Globus pallidus (tissue), 1 donor: ENCODE results near the gene BRD2.

Experiments
- DNase-seq: peaks from one replicate; pipeline ENCODE4 v3.0.0-alpha.2; 2015; ENCODE audit warnings: low spot score

The BRD2 gene

DNA sequence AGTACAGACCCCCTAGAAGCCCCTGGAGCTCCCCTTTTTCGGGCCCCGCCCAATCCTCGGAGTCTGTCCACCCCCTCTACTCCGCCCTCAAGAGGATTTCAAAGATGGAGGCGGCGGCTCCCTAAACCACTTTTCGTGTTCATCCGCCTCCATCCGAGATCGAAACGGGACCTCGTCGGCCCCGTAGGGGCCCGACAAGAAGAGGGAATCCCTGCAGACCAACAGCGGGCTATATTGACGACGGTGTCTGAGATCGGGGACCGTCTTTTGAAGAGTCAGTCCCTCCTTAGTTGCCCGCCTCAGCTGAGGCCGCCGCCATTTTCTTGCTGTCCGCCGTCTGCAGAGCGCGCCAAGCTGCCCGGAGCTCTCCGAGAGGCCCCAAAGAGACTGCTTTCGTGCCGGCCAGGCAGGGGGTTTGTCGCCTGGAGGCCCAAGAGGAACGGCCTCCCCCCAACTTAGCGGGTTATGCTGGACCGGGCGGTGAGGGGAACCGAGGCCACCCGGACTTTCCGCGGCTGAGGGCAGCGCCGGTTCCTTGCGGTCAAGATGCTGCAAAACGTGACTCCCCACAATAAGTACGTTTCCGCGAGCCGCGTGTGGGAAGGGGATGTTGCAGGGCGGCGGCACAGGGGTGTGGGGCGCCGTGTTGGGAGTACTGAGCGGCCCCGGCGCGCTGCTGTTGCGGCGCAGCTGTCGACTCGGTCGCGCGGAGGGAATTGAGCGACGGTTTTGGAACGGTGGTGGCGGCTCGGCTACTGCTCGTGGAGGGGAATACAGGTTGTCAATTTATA lies 4.2 kb downstream of the BRD2 start:
- DNase-seq: no peak

DNA sequence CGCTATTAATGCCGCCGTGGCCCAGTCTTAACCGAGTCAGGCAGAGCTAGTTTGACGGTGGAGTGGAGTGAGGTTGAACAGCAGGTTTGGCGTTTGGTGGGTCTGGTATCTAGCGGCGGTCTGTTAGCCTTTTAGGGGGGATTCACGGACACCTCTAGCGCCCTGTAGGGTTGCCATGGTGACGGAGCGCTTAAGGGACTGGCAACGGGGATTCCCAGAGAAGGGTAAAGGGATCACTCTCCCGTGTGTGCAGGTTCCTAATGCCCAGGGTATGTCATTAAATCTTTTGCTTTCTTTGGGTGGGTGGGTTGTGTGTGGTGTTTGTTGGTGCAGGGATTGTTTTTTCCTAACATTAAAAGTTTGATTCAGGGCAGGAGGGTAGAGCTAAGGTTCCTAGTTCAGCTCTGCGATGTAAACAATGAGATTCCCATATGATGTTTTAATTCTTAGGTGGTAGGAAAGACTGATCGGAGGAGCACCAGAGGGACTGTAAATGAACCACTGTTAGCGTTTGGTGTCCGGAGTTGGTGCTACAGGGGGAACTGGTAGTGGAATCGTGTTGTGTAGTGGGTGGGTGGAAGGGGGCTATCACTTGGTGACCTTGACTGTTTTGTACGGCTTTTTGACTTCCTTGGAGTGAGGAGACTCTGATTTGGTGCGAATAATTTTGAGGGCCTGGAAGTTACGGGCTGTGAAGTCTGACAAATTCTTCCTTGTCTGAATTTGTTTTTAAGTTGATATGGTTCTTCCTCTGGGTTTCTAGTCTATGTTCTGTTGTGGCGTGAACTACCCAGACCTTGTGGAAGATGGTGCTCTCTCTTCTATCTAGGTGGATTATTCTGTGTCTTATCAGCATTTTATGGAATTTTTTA lies 5.0 kb downstream of the BRD2 start:
- DNase-seq: peak; percentile 41

DNA sequence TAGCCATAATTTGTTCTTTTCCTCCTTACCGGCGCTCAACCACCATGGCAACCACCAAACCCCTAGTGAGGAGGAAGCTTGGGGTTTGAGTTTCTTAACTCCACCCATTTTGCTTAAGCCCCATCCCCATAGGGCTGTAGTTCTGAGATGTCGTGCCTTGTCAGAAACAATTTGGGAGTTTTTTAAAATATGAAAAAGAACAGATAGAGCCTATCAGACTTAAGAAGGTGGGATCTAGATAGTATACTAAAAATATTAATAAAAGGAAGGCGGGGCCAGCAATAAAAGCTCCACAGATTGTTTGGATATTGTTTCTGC lies 5.6 kb downstream of the BRD2 start:
- DNase-seq: no peak

DNA sequence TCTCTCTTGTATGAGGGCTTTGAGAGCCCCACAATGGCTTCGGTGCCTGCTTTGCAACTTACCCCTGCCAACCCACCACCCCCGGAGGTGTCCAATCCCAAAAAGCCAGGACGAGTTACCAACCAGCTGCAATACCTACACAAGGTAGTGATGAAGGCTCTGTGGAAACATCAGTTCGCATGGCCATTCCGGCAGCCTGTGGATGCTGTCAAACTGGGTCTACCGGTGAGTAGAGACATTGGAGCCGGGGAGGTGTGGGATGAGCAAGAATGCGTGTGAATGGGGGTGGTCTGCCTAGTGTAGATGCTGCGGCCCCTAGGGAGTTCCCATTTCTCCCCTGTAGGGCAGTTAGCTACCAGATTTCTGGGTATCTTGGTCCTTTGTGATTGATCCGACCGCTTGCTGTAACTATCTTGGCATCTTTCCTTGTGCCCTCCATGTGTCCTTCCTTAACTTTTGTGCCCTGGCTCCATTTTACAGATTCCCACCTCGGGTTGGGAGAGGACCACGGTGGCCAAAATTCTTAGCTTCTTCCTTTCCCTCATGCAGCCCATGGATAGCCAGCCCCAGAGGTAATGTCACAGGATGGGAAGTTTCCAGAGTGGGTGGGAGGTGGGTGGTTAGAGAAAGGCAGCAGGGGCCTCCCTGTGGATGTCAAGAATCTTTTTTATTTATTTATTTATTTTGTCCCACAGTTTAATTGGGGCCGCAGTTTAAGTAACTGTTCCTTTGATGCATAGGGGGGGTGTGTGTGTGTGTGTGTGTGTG lies 6.3 kb downstream of the BRD2 start:
- DNase-seq: no peak

DNA sequence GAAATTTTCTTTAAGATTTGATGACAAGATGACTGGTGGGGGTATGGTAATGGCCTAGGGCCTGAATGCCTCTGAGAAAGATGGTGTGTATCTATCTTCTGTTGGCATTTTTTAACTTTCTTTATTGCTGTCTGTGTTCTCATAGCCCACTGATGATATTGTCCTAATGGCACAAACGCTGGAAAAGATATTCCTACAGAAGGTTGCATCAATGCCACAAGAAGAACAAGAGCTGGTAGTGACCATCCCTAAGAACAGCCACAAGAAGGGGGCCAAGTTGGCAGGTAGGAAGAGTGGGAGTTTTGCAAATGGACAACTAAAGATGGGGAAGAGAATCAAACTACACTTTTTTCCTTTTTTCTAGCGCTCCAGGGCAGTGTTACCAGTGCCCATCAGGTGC lies 7.5 kb downstream of the BRD2 start:
- DNase-seq: no peak

DNA sequence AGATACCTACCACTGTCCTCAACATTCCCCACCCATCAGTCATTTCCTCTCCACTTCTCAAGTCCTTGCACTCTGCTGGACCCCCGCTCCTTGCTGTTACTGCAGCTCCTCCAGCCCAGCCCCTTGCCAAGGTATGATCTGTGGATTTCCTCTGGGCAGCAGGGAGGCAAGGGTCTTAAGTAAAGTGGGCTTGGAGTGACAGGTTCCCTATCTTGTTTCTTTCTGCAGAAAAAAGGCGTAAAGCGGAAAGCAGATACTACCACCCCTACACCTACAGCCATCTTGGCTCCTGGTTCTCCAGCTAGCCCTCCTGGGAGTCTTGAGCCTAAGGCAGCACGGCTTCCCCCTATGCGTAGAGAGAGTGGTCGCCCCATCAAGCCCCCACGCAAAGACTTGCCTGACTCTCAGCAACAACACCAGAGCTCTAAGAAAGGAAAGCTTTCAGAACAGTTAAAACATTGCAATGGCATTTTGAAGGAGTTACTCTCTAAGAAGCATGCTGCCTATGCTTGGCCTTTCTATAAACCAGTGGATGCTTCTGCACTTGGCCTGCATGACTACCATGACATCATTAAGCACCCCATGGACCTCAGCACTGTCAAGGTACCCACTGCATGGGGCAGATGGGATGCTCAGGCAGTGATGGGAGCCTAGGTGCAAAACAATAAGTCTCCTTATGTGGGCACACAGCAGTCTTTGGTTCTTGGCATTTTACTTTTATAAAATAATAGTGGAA lies 8.1 kb downstream of the BRD2 start:
- DNase-seq: no peak

DNA sequence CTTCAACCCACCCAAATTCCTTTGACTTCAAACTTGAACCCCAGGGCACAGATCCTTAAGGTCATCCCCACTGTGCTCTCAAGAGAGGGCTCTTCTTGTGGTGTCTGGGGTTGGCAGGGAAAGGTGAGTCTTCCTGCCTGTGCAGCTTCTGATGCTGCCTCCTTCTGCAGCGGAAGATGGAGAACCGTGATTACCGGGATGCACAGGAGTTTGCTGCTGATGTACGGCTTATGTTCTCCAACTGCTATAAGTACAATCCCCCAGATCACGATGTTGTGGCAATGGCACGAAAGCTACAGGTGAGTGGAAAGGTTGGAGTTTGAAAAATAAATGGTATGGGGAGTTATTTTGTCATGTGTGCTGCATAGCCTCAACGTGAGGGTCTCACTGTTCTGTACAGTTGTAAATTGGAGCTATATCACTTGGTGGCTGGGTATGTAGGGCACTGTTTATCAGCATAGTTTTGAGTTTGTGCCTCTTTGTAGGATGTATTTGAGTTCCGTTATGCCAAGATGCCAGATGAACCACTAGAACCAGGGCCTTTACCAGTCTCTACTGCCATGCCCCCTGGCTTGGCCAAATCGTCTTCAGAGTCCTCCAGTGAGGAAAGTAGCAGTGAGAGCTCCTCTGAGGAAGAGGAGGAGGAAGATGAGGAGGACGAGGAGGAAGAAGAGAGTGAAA lies 9.0 kb downstream of the BRD2 start:
- DNase-seq: no peak

DNA sequence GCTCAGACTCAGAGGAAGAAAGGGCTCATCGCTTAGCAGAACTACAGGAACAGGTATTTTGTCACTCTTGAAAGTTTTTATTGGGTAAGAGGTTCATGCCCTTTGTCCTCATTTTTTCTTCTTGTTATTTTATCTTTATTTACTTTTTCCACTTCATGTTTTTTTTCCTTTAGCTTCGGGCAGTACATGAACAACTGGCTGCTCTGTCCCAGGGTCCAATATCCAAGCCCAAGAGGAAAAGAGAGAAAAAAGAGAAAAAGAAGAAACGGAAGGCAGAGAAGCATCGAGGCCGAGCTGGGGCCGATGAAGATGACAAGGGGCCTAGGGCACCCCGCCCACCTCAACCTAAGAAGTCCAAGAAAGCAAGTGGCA lies 9.5 kb downstream of the BRD2 start:
- DNase-seq: no peak

DNA sequence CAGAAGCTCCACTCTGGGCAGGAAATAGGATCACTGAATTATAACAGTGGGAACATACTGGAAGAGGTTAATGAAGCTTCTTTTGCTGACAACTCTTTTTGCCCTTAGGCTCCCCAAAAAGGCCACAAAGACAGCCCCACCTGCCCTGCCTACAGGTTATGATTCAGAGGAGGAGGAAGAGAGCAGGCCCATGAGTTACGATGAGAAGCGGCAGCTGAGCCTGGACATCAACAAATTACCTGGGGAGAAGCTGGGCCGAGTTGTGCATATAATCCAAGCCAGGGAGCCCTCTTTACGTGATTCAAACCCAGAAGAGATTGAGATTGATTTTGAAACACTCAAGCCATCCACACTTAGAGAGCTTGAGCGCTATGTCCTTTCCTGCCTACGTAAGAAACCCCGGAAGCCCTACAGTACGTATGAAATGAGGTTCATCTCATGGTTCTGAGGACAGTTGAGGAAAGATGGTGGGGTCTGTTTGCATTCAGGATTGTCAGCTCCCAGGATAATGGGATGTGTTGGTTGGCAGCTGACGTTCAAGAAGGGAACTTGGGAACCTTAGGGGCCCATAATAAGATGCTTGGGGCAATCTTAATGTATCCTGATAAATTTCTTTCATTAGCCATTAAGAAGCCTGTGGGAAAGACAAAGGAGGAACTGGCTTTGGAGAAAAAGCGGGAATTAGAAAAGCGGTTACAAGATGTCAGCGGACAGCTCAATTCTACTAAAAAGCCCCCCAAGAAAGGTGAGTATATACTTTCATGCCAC lies 11.5 kb downstream of the BRD2 start:
- no peak for DNase-seq

DNA sequence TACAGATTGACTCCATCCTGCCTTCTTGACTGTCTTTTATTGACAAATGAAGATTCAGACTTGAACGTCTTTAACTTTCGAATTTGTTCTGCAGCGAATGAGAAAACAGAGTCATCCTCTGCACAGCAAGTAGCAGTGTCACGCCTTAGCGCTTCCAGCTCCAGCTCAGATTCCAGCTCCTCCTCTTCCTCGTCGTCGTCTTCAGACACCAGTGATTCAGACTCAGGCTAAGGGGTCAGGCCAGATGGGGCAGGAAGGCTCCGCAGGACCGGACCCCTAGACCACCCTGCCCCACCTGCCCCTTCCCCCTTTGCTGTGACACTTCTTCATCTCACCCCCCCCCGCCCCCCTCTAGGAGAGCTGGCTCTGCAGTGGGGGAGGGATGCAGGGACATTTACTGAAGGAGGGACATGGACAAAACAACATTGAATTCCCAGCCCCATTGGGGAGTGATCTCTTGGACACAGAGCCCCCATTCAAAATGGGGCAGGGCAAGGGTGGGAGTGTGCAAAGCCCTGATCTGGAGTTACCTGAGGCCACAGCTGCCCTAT lies 12.2 kb downstream of the BRD2 start:
- no peak for DNase-seq

DNA sequence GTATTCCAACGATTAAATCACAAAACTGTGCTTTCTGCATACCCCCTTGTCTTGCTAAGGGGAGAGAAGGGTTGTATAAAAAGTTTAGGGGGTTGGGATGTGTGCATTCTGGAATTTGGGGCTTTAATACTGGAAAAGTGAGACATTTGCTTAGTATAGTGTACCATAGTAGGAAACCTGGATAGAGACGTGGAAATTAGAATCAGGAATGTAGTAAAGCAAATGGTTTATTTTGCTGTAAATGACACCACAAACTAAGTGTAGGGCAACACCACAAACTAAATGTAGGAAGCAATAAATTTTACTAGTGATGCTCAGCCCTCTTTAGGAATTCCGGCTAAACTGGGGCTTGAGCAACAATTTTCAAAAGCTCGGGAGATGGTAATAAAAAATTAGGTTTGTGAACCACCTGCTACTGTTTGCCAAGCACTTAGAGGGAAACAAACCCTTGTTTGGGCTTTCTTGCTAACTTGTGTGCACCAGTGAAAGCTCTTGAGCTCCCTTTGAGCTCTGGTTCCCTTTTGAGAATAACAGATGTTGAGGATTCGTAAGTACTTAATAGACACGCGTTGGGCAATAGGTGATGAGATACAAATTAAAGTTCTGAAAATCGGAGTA lies 13.8 kb downstream of the BRD2 start:
- no peak for DNase-seq

DNA sequence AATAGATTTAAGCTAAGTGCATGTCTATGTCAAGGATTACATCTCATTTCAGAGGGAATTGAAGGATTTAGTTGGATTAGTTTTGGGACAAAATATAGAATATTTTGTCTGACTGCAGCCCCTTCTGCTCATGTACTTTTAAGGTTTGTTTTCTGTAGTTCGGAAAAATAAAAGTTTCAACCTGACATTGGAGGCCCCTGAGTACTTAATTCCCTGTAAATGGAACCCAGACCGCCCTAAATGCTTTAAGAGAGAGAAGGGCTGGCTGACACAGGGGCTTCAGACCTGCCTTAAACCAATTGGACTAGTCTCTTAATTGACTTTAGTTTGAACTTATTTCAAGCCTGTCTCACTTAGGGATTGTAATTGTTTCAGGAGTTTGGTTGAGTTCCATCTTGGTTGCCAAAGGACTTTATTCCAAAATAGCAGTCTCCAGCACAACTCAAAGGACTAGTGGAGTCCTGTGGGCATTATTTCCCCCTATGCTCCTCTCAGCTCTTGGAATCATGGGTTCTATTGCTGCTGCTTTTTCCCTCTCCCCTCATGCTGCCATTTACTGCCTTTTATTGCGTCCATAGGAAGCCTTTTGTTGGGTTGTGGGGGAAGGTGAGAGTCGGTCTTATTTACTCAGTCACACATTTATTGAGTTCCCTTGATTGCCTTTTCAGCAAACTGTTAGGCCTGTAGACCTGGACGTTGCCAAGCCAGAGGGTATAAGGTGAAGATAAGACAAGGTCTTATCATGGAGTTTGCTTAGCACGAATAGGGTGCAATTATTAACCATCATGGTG lies 14.5 kb downstream of the BRD2 start:
- no peak for DNase-seq

DNA sequence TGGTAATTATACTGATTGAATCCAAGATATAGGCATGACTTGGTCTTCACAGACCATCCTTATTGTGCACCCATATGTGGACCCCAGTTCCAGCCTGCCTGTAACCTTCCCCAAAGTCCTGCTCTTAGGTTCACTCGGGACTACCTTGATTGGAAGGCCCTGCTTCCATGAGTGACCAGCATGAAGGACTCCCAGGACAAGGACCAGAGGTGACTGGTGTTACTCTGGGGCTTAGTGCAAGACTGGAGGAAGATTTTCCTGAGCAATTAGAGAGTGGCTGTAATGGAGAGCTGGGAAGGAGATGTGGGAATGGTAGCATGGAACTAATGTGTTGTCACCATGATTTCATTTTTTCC lies 15.1 kb downstream of the BRD2 start:
- no peak for DNase-seq

DNA sequence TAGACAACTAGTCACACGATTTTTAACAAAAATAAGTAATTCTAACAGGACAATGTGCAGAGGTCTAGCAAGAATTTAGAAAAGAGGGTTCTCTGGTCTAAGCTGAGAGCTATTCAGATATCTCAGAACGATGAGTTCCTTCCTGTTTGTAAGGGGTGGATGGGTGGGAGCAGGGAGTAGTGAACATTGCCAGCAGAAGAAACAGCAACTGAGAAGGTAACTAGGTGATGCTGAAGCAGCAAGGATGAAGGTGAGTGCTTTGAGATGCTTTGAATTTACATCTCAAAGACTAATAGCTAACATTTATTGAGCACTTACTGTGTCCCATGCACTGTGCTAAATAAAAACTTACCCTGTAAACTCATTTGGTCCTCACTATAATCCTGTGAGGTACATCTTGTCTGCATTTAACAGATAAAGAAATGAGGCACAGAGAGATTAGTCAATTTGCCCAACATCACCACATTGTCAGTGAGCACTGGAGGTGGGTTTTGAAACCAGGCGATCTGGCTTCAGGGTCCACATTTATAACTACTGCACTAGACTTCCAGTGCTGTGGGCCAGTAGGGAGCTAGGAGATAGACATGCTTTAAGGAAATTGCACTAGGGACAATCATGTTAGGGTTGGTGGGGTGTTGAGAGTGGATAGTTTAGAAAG lies 15.7 kb downstream of the BRD2 start:
- DNase-seq: no peak

DNA sequence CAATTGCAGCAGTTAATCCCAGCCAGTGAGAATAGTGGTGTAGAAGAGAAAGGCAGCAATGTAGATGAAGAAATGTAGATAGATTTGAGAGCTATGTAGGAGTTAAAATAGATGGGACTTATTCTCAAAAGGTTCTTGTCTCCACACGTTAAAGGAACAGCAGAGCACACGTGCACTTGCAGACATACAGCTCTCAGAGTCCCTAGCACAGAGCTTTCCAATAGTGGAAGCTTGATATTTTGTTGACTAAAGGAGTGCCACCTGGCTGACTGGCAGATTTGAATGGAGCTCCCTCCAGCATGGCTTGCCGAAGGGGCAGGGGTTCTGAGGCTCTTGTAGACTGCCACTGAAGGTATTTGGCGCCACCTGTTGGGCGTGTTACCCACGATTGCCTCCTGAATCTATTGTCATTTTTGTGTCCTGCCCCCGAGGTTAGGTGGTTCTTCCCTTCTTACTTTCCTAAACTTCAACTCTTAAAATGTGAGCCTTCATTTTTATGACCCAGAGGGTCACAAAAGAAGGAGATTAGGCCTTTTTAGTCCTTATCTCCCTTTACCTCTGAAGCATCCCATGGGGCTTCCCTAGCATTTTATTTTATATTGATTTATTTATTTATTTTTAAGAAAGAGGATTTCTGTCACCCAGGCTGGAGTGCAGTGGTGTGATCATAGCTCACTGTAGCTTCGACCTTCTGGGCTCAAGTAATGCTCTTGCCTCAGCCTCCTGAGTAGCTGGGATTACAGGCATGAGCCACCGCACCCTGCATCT lies 16.4 kb downstream of the BRD2 start:
- peak; percentile 84 for DNase-seq

DNA sequence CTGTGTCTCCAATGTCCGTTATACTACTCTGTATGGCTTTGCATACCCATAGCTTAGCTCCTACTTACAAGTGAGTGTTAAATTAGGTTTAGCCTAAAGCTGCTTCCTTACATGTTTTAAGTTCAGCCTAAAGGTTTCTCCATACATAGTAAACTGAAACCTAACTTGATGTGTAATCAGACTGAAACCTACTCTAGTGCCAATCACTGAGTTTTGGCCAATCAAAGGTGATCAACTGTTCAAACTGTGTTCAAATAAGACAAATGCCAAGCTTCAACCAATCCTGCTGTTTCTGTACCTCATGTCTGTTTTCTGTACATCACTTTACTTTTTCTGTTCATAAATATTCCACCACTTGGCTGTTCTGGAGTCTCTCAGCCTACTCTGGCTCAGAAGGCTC lies 21.0 kb downstream of the BRD2 start:
- DNase-seq: no peak

DNA sequence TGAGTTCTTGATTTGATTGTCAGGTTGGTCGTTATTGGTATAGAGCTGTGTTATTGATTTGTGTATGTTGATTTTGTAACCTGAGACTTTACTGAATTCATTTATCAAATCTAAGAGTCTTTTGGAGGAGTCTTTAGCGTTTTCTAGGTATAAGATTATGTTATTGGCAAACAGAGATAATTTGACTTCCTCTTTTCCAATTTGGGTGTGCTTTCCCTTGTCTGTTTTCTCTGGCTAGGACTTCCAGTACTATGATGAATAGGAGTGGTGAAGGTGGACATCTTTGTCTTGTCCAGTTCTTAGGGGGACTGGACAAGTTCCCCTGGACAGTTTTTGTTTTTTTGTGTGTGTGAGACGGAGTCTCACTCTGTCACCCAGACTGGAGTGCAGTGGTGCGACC lies 23.6 kb downstream of the BRD2 start:
- no peak for DNase-seq

DNA sequence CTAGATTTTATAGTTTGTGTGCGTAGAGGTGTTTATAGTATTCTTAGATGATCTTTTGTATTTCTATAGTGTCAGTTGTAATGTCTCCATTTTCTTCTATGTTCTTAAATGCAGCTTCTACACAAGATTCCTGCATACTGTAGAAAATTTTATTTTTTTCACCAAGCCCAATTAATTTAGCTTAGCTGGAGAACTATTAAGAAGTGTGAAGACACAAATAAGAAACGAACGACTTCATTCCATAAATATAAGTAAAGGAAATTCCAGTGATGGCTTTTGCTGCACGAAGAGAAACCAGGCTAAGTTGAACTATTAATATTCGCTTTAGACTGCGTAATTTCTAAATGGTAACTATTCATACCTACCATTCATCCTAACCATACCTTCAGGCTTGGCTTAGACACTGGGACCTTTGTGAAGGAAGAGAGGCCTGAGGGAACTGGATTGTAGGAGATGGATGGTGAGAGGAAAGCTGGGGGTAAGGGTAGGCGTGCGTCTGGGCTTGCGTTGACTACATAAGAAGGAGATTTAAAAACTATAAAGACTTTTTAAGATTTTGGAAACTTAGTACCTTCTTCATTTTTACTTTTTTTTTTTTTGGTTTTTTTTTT lies 25.1 kb downstream of the BRD2 start:
- no peak for DNase-seq
